Calu3 (cell line): ENCODE results near the gene GTF3C1. TPM values are rescaled to one million over a fixed set of nuclear protein-coding genes. Genes with fewer than 3 reads are reported as not detected.

Experiments
- BruUV-seq: library from RNA; stranded (reverse); fragments of 400-500 nt; replicated peaks from 2 replicates; lab custom pipeline; 2021; lab: Mats Ljungman, UMichigan
- CTCF ChIA-PET: fragments of 300-600 bp; sonication (Branson Sonifier 250); formaldehyde crosslinking; loops from one replicate; lab custom pipeline; 2022; ENCODE audit warnings: antibody characterized with exemption; lab: Charles Lee
- DNase-seq: peaks from one replicate; pipeline ENCODE4 v3.0.0; 2022
- H3K27ac Mint-ChIP-seq: one replicate; pipeline ENCODE4 v1.8.0; 2022; ENCODE audit warnings: mixed read lengths; ENCODE audit not compliant: unreplicated experiment
- H3K27me3 Mint-ChIP-seq: one replicate; pipeline ENCODE4 v1.8.0; 2022; ENCODE audit warnings: mixed read lengths; ENCODE audit not compliant: unreplicated experiment
- H3K36me3 Mint-ChIP-seq: one replicate; pipeline ENCODE4 v1.8.0; 2022; ENCODE audit warnings: mild to moderate bottlenecking, moderate library complexity, mixed read lengths; ENCODE audit not compliant: insufficient read depth, unreplicated experiment
- H3K4me1 Mint-ChIP-seq: one replicate; pipeline ENCODE4 v1.8.0; 2022; ENCODE audit warnings: mild to moderate bottlenecking, low read depth, mixed read lengths; ENCODE audit not compliant: unreplicated experiment
- H3K4me3 Mint-ChIP-seq: one replicate; pipeline ENCODE4 v1.8.0; 2022; ENCODE audit warnings: mild to moderate bottlenecking, low read depth, moderate library complexity, mixed read lengths; ENCODE audit not compliant: unreplicated experiment
- H3K9me3 Mint-ChIP-seq: one replicate; pipeline ENCODE4 v1.8.0; 2022; ENCODE audit warnings: low read depth, mixed read lengths; ENCODE audit not compliant: unreplicated experiment
- intact Hi-C: fragments of 100-400 bp; cut with micrococcal nuclease; formaldehyde crosslinking; loops from one replicate; pipeline ENCODE4 v1.10.0; 2022; ENCODE audit not compliant: unreplicated experiment
- total RNA-seq: library from RNA; stranded (reverse); gene quantifications from 2 replicates; pipeline ENCODE4 v1.2.3, GENCODE V29; 2022
- TF ChIP-seq, protein P1 (sequence below): fragments of 200-600 bp; IDR thresholded peaks from one replicate; pipeline ENCODE4 v1.8.0; 2022; ENCODE audit warnings: antibody characterized with exemption; ENCODE audit not compliant: unreplicated experiment

Gene GTF3C1
- total RNA-seq, 1 experiment from 2014 or later: 90.9 TPM

DNA sequence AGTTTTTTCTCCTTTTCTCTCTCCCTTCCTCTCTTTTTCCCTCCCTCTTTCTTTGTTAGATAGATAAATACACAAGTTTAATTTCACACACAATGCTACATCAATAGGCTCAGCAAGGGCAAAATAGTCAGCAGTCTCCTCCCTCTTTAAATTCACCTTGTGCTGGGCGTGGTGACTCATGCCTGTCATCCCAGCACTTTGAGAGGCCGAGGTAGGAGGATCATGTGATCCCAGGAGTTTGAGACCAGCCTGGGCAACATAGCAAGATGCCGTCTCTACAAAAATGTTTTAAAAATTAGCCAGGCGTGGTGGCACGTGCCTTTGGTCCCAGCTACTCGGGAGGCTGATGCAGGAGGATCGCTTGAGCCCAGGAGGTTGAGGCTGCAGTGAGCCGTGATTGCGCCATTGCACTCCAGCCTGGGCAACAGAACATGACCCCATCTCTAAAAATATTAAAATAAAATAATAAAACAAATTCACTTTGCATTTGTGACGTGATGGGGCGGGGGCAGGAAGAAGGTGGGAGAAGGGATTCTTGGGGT, 120.3 kb downstream of the GTF3C1 start:
- TF ChIP-seq, protein P1, sequence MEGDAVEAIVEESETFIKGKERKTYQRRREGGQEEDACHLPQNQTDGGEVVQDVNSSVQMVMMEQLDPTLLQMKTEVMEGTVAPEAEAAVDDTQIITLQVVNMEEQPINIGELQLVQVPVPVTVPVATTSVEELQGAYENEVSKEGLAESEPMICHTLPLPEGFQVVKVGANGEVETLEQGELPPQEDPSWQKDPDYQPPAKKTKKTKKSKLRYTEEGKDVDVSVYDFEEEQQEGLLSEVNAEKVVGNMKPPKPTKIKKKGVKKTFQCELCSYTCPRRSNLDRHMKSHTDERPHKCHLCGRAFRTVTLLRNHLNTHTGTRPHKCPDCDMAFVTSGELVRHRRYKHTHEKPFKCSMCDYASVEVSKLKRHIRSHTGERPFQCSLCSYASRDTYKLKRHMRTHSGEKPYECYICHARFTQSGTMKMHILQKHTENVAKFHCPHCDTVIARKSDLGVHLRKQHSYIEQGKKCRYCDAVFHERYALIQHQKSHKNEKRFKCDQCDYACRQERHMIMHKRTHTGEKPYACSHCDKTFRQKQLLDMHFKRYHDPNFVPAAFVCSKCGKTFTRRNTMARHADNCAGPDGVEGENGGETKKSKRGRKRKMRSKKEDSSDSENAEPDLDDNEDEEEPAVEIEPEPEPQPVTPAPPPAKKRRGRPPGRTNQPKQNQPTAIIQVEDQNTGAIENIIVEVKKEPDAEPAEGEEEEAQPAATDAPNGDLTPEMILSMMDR: no peak
- Mint-ChIP-seq H3K27me3 (peaks cover 58% of the 10 kb centered on the region), H3K36me3 (no peaks in the 10 kb centered on the region), H3K4me1 (no peaks in the 10 kb centered on the region), H3K9me3 (no peaks in the 10 kb centered on the region), H3K27ac (no peak overlapping the region), H3K4me3 (no peak overlapping the region)
- no peak for DNase-seq
- BruUV-seq: no TSS peak
- CTCF ChIA-PET: no interaction called here
- intact Hi-C loops: no loop called here

GRCh38 chr16:27428026-27428785, 121.5 kb downstream of the GTF3C1 start:
- Mint-ChIP-seq H3K9me3 (no peaks in the 10 kb centered on the region), H3K27ac (no peak overlapping the region), H3K27me3 (peaks cover 47% of the 10 kb centered on the region), H3K36me3 (no peaks in the 10 kb centered on the region), H3K4me1 (no peaks in the 10 kb centered on the region), H3K4me3 (no peak overlapping the region)
- TF ChIP-seq, protein P1: peak; percentile 44
- no peak for DNase-seq
- no TSS peak for BruUV-seq
- CTCF ChIA-PET: no interaction called here
- intact Hi-C loops: no loop called here

GRCh38 chr16:27427538-27427937, 122.2 kb downstream of the GTF3C1 start:
- intact Hi-C loops: no loop called here
- H3K9me3 Mint-ChIP-seq: no peaks in the 10 kb centered on the region
- CTCF ChIA-PET: no interaction called here
- H3K4me1 Mint-ChIP-seq: no peaks in the 10 kb centered on the region
- no peak overlapping the region for H3K4me3 Mint-ChIP-seq
- no peak for DNase-seq
- no TSS peak for BruUV-seq
- H3K27ac Mint-ChIP-seq: no peak overlapping the region
- peaks cover 40% of the 10 kb centered on the region for H3K27me3 Mint-ChIP-seq
- TF ChIP-seq, protein P1: no peak
- H3K36me3 Mint-ChIP-seq: no peaks in the 10 kb centered on the region

- no peak overlapping the region for H3K27ac Mint-ChIP-seq
- no peak overlapping the region for H3K4me3 Mint-ChIP-seq
Observed at GRCh38 chr16:27426423-27427408, 123.0 kb downstream of the GTF3C1 start.

More at GRCh38 chr16:27426423-27427408, 123.0 kb downstream of the GTF3C1 start:
- no peaks in the 10 kb centered on the region for H3K36me3 Mint-ChIP-seq
- intact Hi-C loops: no loop called here
- TF ChIP-seq, protein P1: no peak
- peak; percentile 60 for DNase-seq
- H3K4me1 Mint-ChIP-seq: no peaks in the 10 kb centered on the region
- CTCF ChIA-PET: no interaction called here
- no TSS peak for BruUV-seq
- H3K9me3 Mint-ChIP-seq: peaks cover 4% of the 10 kb centered on the region
- H3K27me3 Mint-ChIP-seq: peaks cover 32% of the 10 kb centered on the region
